Renal cortex interstitium (tissue), 11 donors: Measurements from ENCODE around the gene FBXW8. TPM values are rescaled to one million over a fixed set of nuclear protein-coding genes. Genes with fewer than 3 reads are reported as not detected.

Source experiments
- DNase-seq, 11 donors: peaks; one replicate each; pipeline ENCODE4 v3.0.0-alpha.2; 2013; ENCODE audit warnings: low read depth in 9 of 11, low spot score in 4 of 11; ENCODE audit errors: extremely low read depth in 1 of 11
- polyA plus RNA-seq, 3 donors: library from polyadenylated mRNA; unstranded; fragments of 120-200 nt; gene quantifications; one replicate each; pipeline ENCODE4 v1.2.1, GENCODE V29; 2013; ENCODE audit not compliant: insufficient read length in 3 of 3

Gene FBXW8
- polyA plus RNA-seq, 3 donors, result 24.4 to 25.3 (median 24.4) TPM

DNA sequence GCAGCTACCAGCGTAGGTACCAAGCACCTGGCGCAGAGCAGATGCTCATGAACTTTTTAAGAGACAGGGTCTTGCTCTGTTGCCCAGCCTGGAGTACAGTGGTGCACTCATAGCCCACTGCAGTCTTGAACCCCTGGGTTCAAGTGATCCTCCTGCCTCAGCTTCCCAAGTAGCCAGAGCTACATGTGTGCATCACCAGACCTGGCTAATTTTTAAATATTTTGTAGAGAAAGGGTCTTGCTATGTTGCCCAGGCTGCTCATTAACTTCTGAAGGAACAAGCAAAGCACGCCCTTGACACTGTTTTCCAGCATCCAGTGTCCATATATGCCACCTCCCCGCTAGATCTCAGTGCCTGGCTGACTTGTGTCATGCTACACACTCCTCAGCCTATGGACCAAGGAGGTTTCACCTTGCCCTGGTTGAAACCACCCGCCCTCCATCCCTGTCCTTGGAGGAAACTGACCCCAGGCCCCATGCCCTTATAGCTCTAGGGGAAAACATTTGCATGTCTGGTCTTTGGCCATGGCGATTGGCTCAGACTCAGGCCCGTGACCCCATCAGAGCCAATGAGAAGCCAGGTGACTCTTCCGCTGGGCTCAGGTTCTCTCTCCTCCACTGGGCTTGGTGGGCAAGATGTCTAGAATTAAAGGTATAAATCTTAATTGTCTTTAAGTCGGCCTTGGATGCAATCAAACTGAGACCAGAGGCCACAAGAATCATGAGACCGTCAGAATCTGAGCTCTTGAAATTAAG is 162.2 kb downstream of the FBXW8 start:
- no peak for DNase-seq

DNA sequence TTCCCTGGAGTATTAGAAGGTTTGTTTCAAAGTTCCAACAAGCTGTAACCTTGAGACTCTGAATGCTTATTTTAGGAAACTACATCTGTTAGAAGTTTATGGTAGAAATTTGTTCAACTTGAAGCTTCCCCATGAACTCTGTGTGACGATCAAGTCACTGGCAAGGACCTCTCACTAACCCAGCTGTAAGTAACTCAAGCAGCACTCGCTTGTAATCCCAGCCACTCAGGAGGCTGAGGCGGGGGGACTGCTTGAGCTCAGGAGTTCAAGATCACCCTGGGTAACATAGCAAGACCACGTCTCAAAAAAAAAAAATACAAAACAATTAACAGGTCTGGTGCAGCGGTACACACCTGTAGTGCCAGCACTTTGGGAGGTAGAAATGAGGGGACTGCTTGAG is 162.9 kb downstream of the FBXW8 start:
- peak in 1 of 11 donors; percentile 28 for DNase-seq

DNA sequence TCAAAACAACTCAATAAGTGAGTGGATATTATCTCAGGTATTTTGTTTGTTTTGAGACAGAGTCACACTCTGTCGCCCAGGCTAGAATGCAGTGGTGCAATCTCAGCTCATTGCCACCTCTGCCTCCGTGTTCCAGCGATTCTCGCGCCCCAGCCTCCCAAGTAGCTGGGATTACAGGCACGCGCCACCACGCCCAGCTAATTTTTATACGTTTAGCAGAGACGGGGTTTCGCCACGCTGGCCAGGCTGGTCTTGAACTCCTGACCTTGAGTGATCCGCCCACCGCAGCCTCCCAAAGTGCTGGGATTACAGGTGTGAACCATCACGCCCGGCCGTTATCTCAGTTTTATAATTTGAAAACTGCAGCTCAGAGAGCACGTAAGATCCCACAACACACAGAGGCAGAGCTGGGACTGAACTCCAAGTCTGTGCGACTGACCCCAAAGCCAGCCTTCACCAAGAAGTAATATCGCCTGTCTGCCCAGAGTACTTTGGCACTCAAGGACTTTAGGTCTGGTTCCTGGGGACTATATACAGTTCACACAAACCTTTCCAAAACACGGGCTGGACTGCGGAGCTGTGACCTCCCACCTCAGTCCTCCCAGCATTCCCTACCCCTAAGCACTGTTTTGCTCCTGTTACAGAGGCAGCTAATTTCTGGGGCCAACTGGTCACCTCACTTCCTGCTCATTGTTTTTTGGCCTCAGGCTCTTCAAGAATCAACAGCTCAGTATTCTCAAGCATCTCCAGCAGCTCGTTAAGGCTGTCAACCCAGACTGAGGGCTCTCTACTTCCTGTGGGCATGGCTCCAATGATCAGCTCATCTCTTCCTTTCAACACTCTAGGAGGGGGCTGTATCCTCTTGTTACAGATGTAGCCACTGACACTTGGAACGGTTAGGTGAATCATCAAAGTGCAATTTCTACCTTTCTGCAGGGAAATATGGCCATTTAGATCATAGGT is 165.9 kb downstream of the FBXW8 start:
- peak in 2 of 11 donors; percentile 46 for DNase-seq

DNA sequence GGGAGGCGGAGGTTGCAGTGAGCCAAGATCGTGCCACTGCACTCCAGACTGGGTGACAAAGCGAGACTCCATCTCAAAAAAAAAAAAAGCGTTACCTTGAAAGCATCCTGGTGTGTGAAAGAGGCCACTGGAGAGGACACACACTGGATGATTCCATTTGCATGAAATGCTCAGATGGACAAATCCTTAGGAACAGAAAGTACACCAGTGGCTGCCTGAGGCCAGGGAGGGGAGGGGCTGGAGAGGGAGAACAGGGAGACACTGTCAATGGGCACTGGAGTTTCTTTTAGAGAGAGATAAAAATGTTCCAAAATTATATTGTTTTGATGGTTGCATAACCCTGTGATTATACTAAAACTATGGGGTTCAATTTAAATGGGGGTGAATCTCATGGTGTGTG is 168.7 kb downstream of the FBXW8 start:
- DNase-seq, result no peak

DNA sequence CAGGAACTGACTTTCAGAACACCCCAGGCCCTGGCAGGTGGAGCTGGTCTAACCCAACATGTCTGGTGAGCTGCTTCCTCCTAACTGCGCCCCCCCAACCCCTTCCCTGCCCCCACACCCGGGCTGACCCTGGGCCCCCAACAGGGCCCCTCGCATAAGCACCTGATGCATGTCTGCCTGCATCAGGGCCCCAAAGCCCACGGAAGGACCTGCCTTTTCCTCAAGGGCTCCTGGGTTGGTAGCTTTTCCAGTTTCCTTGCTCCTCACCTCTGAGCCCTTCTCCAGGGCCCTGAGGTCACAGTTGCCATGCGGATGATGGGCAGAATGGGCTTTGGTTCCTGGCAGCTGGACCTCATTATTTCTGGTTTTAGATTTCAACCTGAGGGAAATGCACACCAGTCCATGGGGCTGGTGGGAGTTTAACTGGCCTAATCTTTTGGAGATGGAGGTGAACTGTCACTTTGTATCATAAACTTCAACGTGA is 170.0 kb downstream of the FBXW8 start:
- DNase-seq, result peak in 7 of 11 donors; percentile 40 to 74 (median 65)

Other genes with a start within 250 kb of the FBXW8 start
- gene SPRING1, start 172.9 kb upstream of the FBXW8 start, polyA plus RNA-seq, result 10 to 100 TPM; 29.2 to 32.8 (median 30.3) TPM
- 1 to 10 TPM; 4.1 to 6.7 (median 5.4) TPM for gene RNFT2, start 172.6 kb upstream of the FBXW8 start, polyA plus RNA-seq
- gene HRK, start 29.5 kb upstream of the FBXW8 start, polyA plus RNA-seq, result under 1 TPM; 0.48 to 0.74 (median 0.65) TPM
- gene TESC, start 188.5 kb downstream of the FBXW8 start, polyA plus RNA-seq, result 10 to 100 TPM in 2 of 3 donors, 1 to 10 TPM in 1; 8.4 to 12.7 (median 11.1) TPM